ENCODE data around the gene CCSER1.

- TF ChIP-seq CTCF (IDR thresholded peaks at IDR 0.05) (no peak), EP300 (IDR thresholded peaks at IDR 0.05; ENCODE audit: low read depth) (no peak)
Observed at GRCh38 chr4:90328558-90328957, 201.4 kb downstream of the CCSER1 start.
